Chondrocyte (in vitro differentiated cells): ENCODE measurements around the gene POT1. TPM values are rescaled to one million over a fixed set of nuclear protein-coding genes. Genes with fewer than 3 reads are reported as not detected.
A peak's percentile ranks its signal among the peaks of the same experiment; 100 is the strongest.

Experiments
- DNase-seq: peaks from one replicate; pipeline ENCODE4 v3.0.0; 2021; ENCODE audit warnings: mixed read lengths, low spot score
- H3K27ac Mint-ChIP-seq: one replicate; pipeline ENCODE4 v1.8.0; 2021; ENCODE audit warnings: mild to moderate bottlenecking, moderate library complexity, mixed read lengths; ENCODE audit not compliant: unreplicated experiment
- H3K27me3 Mint-ChIP-seq: 2 replicates; pipeline ENCODE4 v1.8.0; 2021; ENCODE audit warnings: low read depth, mixed read lengths
- H3K36me3 Mint-ChIP-seq: 2 replicates; pipeline ENCODE4 v1.8.0; 2021; ENCODE audit warnings: low read depth, mixed read lengths
- H3K4me1 Mint-ChIP-seq: 2 replicates; pipeline ENCODE4 v1.8.0; 2021; ENCODE audit warnings: low read depth, mild to moderate bottlenecking, mixed read lengths
- H3K4me3 Mint-ChIP-seq: one replicate; pipeline ENCODE4 v1.8.0; 2021; ENCODE audit warnings: mild to moderate bottlenecking, moderate library complexity, mixed read lengths; ENCODE audit not compliant: unreplicated experiment
- H3K9me3 Mint-ChIP-seq: 2 replicates; pipeline ENCODE4 v1.8.0; 2021; ENCODE audit warnings: low read depth, mixed read lengths
- total RNA-seq: library from RNA; stranded (reverse); gene quantifications from 3 replicates; pipeline ENCODE4 v1.2.1, GENCODE V29; 2021
- TF ChIP-seq, protein P1 (sequence below): fragments of 200-600 bp; sonication (generic); IDR thresholded peaks from 2 replicates; pipeline ENCODE4 v1.5.0; 2021; ENCODE audit warnings: antibody characterized with exemption, mild to moderate bottlenecking, moderate library complexity

POT1 gene
- total RNA-seq, 1 donor from 2014 or later, result 14.2 TPM

DNA sequence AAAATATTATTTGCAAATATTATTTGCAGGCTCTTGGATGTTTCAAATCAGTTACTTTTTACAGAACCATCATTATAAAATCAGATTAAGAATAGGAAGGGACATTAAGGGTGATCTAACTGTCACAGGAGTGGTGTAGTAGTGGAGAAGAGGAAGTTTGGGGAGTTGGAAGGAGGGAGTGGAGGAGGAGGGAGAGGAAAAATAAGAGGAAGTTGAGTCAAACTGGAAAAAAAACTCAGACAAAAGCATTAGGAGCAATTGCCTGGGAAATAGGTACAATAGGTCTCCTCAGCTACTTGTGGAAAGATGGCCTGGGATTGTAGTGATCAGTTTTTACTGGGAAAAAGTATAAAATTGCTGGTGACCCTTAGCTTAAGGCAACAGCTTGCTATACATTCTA lies 86.3 kb downstream of the POT1 start:
- TF ChIP-seq, protein P1, sequence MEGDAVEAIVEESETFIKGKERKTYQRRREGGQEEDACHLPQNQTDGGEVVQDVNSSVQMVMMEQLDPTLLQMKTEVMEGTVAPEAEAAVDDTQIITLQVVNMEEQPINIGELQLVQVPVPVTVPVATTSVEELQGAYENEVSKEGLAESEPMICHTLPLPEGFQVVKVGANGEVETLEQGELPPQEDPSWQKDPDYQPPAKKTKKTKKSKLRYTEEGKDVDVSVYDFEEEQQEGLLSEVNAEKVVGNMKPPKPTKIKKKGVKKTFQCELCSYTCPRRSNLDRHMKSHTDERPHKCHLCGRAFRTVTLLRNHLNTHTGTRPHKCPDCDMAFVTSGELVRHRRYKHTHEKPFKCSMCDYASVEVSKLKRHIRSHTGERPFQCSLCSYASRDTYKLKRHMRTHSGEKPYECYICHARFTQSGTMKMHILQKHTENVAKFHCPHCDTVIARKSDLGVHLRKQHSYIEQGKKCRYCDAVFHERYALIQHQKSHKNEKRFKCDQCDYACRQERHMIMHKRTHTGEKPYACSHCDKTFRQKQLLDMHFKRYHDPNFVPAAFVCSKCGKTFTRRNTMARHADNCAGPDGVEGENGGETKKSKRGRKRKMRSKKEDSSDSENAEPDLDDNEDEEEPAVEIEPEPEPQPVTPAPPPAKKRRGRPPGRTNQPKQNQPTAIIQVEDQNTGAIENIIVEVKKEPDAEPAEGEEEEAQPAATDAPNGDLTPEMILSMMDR, result no peak
- H3K4me1 Mint-ChIP-seq, result peaks cover 4% of the 10 kb centered on the region
- no peak overlapping the region for H3K4me3 Mint-ChIP-seq
- no peak for DNase-seq
- H3K36me3 Mint-ChIP-seq, result peaks cover 13% of the 10 kb centered on the region
- no peaks in the 10 kb centered on the region for H3K9me3 Mint-ChIP-seq
- H3K27ac Mint-ChIP-seq, result no peak overlapping the region
- no peaks in the 10 kb centered on the region for H3K27me3 Mint-ChIP-seq

DNA sequence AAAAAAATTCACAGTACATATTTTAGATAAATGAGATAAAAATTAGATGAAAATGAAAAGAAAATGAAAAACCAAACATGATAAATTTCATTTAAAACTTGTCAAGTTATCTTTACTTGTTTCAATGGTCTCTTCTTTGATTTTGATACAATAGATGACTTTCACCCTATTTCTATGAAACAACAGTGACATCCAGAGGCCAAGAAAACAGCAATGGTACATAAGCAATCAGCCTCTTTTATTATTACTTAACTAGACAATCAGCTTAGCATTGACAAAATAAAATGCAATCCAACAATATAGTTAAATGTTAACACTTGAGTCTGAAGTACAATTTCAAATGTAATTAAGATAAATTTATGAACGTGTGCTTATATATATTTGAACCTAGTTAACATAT lies 89.2 kb downstream of the POT1 start:
- TF ChIP-seq, protein P1, result peak; percentile 70

DNA sequence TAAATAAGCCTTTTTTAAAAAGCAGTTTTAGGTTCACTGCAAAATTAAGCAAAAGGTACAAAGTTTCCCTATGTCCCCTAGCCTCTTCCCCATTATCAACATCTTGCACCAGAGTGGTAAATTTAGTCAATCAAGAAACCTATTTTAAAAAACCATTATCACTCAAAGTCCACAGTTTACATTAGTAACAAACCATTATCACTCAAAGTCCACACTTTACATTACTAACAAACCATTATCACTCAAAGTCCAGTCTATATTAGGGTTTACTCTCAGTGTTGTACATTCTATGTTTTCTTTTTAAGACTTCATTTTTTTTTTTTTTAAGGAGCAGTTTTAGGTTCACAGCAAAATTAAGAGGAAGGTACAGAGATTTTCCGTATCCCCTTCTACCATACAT lies 89.9 kb downstream of the POT1 start:
- Mint-ChIP-seq H3K9me3 (no peaks in the 10 kb centered on the region), H3K4me3 (no peak overlapping the region), H3K27ac (no peak overlapping the region), H3K36me3 (peaks cover 5% of the 10 kb centered on the region), H3K27me3 (no peaks in the 10 kb centered on the region), H3K4me1 (peaks cover 4% of the 10 kb centered on the region)
- no peak for DNase-seq
- TF ChIP-seq, protein P1, result no peak

More for the DNA sequence above, 89.2 kb downstream of the POT1 start:
- peaks cover 2% of the 10 kb centered on the region for H3K36me3 Mint-ChIP-seq
- DNase-seq, result no peak
- no peak overlapping the region for H3K4me3 Mint-ChIP-seq
- H3K9me3 Mint-ChIP-seq, result no peaks in the 10 kb centered on the region
- peaks cover 4% of the 10 kb centered on the region for H3K4me1 Mint-ChIP-seq
- H3K27ac Mint-ChIP-seq, result no peak overlapping the region
- no peaks in the 10 kb centered on the region for H3K27me3 Mint-ChIP-seq

DNA sequence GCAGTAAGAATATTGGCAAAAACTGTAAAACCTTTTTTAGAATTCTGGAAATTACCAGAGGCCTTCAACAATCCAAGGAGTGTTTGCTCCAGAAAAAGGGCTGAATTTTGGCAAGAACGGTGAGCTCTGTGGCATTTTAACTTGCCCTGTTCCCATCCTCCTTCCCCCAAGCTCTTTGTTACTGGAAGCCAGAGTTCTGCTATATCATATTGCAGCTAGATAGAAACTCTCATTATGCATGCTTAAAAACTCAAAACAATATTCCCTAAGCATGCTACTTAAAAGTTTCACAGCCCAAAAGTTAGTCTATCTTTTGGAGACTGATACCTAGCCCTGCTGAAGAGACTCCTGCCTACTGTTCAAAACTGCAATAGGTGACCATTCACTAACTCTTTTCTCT lies 93.5 kb downstream of the POT1 start:
- peaks cover 6% of the 10 kb centered on the region for H3K36me3 Mint-ChIP-seq
- no peaks in the 10 kb centered on the region for H3K27me3 Mint-ChIP-seq
- TF ChIP-seq, protein P1, result no peak
- no peak overlapping the region for H3K27ac Mint-ChIP-seq
- H3K4me3 Mint-ChIP-seq, result no peak overlapping the region
- no peaks in the 10 kb centered on the region for H3K4me1 Mint-ChIP-seq
- DNase-seq, result no peak
- no peaks in the 10 kb centered on the region for H3K9me3 Mint-ChIP-seq

DNA sequence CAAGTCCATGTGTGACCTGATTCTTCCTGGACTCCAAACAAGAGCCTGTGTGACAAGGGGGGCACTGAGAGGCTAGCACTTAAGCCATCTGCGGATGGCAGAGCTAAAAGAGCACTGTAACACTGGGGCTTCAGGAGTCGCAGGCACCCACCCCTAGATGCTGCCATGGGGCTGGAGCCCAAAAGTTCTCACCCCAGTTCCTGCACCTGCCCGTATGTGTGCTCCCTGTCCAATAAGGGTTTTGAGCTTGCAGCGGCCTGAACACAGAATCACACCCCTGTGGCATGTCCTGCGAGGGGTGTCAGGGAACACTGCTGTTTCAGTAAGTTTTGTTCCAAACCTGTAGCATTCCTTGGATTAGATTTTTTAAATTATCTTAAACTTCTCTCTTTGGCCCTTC lies 110.8 kb downstream of the POT1 start:
- H3K9me3 Mint-ChIP-seq, result peaks cover 2% of the 10 kb centered on the region
- TF ChIP-seq, protein P1, result no peak
- H3K4me3 Mint-ChIP-seq, result no peak overlapping the region

More for the DNA sequence above, 110.8 kb downstream of the POT1 start:
- Mint-ChIP-seq H3K27ac (no peak overlapping the region), H3K36me3 (peaks cover 16% of the 10 kb centered on the region), H3K4me1 (no peaks in the 10 kb centered on the region), H3K27me3 (no peaks in the 10 kb centered on the region)
- no peak for DNase-seq
